NCI-H187 treated with DMSO at 0.1 percent for 48 hours (cell line): ENCODE measurements around the gene AKAP5.

Experiments used
- DNase-seq: peaks from one replicate; lab custom pipeline; 2025; lab: John Stamatoyannopoulos, UW

Gene AKAP5

DNA sequence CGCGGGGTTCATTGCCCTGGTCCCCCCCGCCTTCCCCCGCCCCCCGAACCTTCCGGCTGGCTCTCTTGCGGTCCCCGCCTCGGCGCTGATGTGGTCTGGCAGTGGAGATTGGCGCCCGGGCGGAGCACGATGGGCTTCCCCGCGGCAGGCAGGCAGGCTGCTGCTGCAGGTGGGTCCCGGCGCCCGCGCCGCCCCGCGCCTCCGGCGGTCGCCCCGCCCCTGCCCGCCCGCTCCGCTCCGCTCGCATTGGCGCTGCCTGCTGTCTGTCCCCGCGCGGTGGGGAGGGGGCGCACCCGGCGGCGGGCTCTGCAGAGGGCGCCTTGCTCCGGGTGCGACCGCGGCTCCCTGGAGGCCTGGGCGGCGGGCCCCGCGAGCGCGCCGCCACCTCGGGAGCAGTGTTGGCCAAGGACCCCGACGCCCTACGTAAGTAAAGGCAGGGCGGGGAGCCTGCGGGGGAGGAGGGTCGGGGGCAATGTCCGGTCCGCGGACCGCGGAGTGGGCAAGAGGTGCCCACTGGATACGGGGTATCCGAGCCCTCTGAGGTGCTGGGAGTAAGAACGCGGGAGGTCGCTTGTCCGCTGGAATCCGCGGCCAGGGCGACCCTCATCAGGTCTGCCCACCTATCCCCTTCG, at the start of gene AKAP5:
AKAP5 (plus strand) TSS at position 309 of the 632 bp plus-strand sequence. CDS start 2,896 bp downstream, outside the sequence.
- no peak for DNase-seq

- no peak for DNase-seq
These were observed 48.9 kb upstream of the AKAP5 start for GRCh38 chr14:64416348-64416932.

GRCh38 chr14:64417055-64417770, 48.1 kb upstream of the AKAP5 start:
- DNase-seq, result no peak

DNA sequence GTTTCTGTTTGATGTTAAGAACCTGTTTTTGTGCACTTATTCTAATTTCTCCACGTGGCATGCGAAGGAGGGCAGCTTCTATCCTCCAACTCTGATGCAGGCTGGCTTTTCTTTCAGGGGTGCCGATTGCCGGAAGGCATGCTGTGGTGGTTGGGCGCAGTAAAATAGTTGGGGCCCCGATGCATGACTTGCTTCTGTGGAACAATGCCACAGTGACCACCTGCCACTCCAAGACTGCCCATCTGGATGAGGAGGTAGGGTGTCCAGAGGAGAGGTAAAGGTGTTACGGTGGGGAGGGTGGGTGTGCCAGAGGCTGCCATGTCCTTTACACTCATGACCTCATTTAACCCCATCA, 47.6 kb upstream of the AKAP5 start:
- DNase-seq, result no peak

GRCh38 chr14:64419003-64419402, 46.3 kb upstream of the AKAP5 start:
- no peak for DNase-seq

- DNase-seq, result no peak
These were observed 44.1 kb upstream of the AKAP5 start for GRCh38 chr14:64421166-64421565.

DNA sequence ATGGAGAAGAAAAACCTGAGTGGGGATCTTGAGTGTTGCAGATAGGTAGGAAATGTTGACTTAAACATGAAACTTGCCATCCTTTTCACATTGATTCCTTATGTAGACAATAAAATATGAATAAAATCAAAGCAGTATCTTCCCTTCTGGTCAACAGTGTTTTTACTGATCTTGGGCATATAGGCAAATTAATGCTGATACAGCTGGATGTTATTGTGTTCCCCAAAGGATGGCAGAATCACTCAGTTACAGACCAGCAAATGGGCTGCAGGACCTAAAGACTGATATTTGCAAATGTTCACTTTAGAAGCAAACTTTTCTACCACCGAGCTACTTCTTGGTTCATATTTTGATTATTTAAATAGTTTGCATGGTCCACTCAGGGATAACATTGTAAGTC, 43.3 kb upstream of the AKAP5 start:
- DNase-seq, result no peak

DNA sequence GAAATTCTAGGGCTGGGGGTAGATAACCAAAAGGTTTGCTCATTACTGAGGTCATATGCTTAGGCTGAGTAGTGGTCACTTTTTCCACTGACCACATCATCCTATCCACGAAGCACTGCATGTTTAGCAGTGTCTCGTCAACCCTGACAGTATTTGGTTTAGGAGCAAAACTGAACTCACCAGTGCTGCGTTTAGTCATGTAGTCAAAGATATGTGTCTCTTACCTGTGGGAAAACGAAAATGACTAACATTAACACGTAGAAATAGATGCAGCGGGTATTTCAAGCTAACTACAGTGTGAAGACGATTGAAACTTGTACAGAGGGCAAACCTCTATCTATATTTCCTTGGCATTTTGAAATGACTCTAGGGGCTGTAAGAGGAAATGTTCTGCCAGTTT, 42.5 kb upstream of the AKAP5 start:
- DNase-seq, result no peak

GRCh38 chr14:64423987-64424386, 41.3 kb upstream of the AKAP5 start:
- no peak for DNase-seq

DNA sequence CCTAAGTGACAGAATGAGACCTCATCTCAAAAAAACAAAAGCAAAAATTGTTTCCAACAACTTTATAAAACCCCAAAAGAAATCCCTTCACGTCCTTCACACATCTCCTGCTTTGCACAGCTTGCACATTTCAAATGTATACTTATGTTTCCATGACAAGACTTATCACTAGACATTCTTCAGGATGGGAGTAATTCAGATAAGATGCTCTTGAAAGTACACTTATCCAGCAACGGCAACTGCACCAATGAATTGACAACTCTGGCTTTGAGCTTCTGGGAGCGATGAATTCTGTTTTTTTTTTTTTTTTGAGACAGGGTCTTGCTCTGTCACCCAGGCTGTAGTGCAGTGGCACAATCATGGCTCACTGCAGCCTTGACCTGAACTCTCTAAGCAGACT, 30.8 kb upstream of the AKAP5 start:
- no peak for DNase-seq

DNA sequence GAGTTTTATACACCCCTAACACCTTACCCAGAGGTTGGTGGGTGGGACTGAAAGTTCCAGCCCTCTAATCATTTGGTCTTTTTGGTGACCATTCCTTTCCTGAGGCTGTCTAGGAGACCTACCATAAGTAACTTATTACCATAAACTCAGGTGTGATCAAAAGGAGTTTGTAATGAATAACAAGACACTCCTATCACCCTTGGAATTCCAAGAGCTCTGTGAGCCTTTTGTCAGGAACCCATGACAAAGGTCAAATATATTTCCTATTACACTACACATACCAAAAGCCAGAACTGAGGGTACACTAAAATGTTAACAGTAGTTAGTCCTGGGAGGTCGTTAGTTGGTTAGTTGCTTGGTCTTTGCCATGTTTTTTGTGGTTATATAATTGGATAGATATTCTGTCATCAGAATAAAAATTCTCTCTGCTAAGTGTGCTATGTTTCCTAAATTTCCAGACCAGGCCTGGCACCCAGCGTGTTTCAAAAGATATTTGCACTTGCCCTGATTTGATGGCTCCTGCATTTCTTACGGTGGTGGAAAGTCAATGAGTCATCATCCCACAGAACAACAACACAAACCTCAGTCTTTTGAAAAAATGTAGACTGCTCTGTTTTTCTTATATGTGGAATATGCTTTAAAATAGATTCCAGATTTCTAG, 27.0 kb upstream of the AKAP5 start:
- no peak for DNase-seq

DNA sequence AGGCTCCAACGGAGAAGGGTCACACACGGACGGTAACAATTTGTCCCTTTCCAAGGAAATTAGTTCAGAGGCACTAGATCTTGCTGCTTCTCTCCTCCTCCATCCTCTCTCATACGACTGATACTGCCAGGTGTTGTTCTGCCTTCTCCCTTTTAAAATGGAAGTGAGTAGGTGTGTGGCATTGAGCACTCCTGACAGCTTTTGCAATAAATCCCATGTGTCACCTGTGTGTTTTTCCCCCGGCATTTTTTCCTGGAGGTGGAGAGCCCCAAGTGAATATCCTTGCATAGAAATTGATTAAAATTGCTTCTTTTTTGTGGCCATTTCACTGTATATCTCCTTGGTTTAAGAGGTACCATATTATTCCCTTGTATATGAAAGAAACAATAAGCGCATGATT, 26.2 kb upstream of the AKAP5 start:
- DNase-seq, result no peak

DNA sequence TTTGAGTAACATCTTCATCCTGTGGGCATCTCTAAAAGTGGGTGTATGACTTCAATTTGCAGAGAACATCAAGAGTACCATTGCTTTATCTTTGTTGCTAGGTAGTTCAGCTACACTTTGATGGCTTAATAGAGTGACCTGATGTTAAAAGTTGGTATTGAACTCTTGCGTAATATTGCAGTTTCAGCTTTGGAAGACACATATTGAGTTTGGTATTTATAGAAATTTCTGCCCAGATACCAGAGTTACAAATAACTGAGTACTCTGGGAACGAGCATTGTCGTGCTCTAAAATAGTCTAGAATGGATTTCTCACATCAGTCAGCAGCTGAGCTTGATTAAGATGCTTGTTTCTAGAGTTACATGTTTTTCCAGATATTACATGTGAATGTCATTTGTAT, 24.8 kb upstream of the AKAP5 start:
- no peak for DNase-seq

DNA sequence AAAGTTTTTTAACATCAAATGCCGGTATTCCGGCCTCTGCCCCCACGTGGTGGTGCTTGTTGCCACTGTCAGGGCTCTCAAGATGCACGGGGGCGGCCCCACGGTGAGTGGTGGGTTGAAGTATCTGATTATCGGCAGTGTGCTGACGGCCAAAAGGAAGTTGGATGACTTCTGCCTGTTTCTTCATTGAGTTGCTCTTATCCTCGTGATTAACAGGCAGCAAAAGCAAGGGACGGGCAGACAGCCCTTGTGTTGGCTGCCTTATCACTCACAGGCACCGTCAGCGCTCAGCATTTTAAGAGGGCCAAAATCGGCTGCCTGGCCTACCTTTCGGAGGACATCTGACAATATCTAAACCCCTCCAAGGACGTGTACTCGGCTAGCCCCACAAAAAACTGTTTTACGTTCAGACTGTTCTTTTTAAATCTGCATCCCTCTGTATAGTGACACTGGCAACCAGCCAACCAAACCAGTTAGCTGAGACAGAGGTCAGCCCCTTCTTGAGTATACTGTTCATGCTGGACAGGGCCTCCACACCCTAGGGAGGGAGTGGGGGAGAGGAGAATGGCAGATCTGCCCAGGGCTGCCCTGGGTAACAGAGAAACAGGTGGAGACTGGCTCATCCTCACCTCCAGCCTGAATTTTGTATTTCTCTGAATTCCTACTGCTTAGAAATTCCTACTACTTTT, 22.9 kb upstream of the AKAP5 start:
- DNase-seq, result no peak

GRCh38 chr14:64444140-64444539, 21.2 kb upstream of the AKAP5 start:
- no peak for DNase-seq

- DNase-seq, result no peak
These were observed 20.1 kb upstream of the AKAP5 start for GRCh38 chr14:64444984-64445845.

GRCh38 chr14:64447876-64448670, 17.2 kb upstream of the AKAP5 start:
- DNase-seq, result no peak

DNA sequence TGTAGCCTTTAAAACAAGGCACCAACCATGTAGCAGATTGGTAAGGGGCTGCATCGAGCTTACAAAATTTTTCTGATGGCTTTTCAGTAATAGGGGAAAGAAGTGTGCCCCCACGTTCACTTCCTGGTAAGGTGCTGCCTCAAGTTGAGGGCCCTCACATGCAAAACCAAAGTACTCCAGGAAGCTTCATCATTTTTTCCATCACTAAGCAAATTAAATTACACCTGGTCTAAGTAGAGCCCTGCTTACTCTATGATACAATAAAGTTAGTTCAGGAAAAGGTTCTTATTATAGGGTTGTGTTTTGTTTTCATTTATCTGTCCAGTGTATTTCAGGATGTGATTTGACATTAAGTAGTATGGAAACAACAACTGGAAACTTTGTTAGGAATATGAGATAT, 15.0 kb upstream of the AKAP5 start:
- DNase-seq, result no peak

GRCh38 chr14:64454671-64455070, 10.6 kb upstream of the AKAP5 start:
- no peak for DNase-seq

GRCh38 chr14:64459405-64460136, 5.7 kb upstream of the AKAP5 start:
- no peak for DNase-seq
